ENCODE data around the gene PPP2R5D.
A peak's percentile ranks its signal among the peaks of the same experiment; 100 is the strongest.
"Not testable (repeated sequence)": the region's sequence is repeated elsewhere in the genome, so short reads cannot be mapped to it uniquely, and the experiment has no call there.

PPP2R5D gene

GRCh38 chr6:43037706-43038105, 53.3 kb downstream of the PPP2R5D start:
- DNase-seq (ENCODE audit: insufficient read length) (no peak), FAIRE-seq (no peak)
- TF ChIP-seq TAF1 (IDR thresholded peaks at IDR 0.05; ENCODE audit: borderline replicate concordance, low read depth, low read length) (no peak), POLR2AphosphoS5 (IDR thresholded peaks at IDR 0.05; ENCODE audit: low read depth, low read length) (no peak), POLR2A (IDR thresholded peaks at IDR 0.05; ENCODE audit: low read depth, low read length) (no peak)

GRCh38 chr6:43038727-43039126, 54.4 kb downstream of the PPP2R5D start:
- TF ChIP-seq POLR2A (IDR thresholded peaks at IDR 0.05; ENCODE audit: low read depth, low read length): no peak
- TF ChIP-seq POLR2AphosphoS5 (IDR thresholded peaks at IDR 0.05; ENCODE audit: low read depth, low read length): no peak
- no peak for TF ChIP-seq TAF1 (IDR thresholded peaks at IDR 0.05; ENCODE audit: borderline replicate concordance, low read depth, low read length)
- no peak for DNase-seq (ENCODE audit: insufficient read length)
- FAIRE-seq: no peak

- no peak for DNase-seq (ENCODE audit: insufficient read length)
- FAIRE-seq: no peak
- no peak for TF ChIP-seq TAF1 (IDR thresholded peaks at IDR 0.05; ENCODE audit: borderline replicate concordance, low read depth, low read length)
- TF ChIP-seq POLR2AphosphoS5 (IDR thresholded peaks at IDR 0.05; ENCODE audit: low read depth, low read length): no peak
- TF ChIP-seq POLR2A (IDR thresholded peaks at IDR 0.05; ENCODE audit: low read depth, low read length): no peak
Measured at GRCh38 chr6:43040542-43041257, 56.3 kb downstream of the PPP2R5D start.

- DNase-seq (ENCODE audit: insufficient read length); FAIRE-seq: not testable (repeated sequence)
Measured at GRCh38 chr6:43041475-43041874, 57.1 kb downstream of the PPP2R5D start.

- DNase-seq (ENCODE audit: insufficient read length) (no peak), FAIRE-seq (no peak)
- TF ChIP-seq POLR2A (IDR thresholded peaks at IDR 0.05; ENCODE audit: low read depth, low read length) (no peak), POLR2AphosphoS5 (IDR thresholded peaks at IDR 0.05; ENCODE audit: low read depth, low read length) (no peak), TAF1 (IDR thresholded peaks at IDR 0.05; ENCODE audit: borderline replicate concordance, low read depth, low read length) (no peak)
Measured at GRCh38 chr6:43043310-43043709, 58.9 kb downstream of the PPP2R5D start.

- FAIRE-seq: no peak
- no peak for DNase-seq (ENCODE audit: insufficient read length)
- TF ChIP-seq POLR2A (IDR thresholded peaks at IDR 0.05; ENCODE audit: low read depth, low read length) (no peak), POLR2AphosphoS5 (IDR thresholded peaks at IDR 0.05; ENCODE audit: low read depth, low read length) (no peak), TAF1 (IDR thresholded peaks at IDR 0.05; ENCODE audit: borderline replicate concordance, low read depth, low read length) (no peak)
Measured at GRCh38 chr6:43045371-43045930, 61.1 kb downstream of the PPP2R5D start.

- TF ChIP-seq TAF1 (IDR thresholded peaks at IDR 0.05; ENCODE audit: borderline replicate concordance, low read depth, low read length): no peak
- no peak for TF ChIP-seq POLR2AphosphoS5 (IDR thresholded peaks at IDR 0.05; ENCODE audit: low read depth, low read length)
- no peak for TF ChIP-seq POLR2A (IDR thresholded peaks at IDR 0.05; ENCODE audit: low read depth, low read length)
- FAIRE-seq (no peak), DNase-seq (ENCODE audit: insufficient read length) (no peak)
Measured at GRCh38 chr6:43047998-43048397, 63.6 kb downstream of the PPP2R5D start.

- no peak for FAIRE-seq
- TF ChIP-seq POLR2AphosphoS5 (IDR thresholded peaks at IDR 0.05; ENCODE audit: low read depth, low read length) (no peak), POLR2A (IDR thresholded peaks at IDR 0.05; ENCODE audit: low read depth, low read length) (no peak), TAF1 (IDR thresholded peaks at IDR 0.05; ENCODE audit: borderline replicate concordance, low read depth, low read length) (no peak)
- DNase-seq (ENCODE audit: insufficient read length): no peak
Measured at GRCh38 chr6:43050981-43051380, 66.6 kb downstream of the PPP2R5D start.

- TF ChIP-seq POLR2AphosphoS5 (IDR thresholded peaks at IDR 0.05; ENCODE audit: low read depth, low read length) (no peak), POLR2A (IDR thresholded peaks at IDR 0.05; ENCODE audit: low read depth, low read length) (no peak), TAF1 (IDR thresholded peaks at IDR 0.05; ENCODE audit: borderline replicate concordance, low read depth, low read length) (no peak)
- DNase-seq (ENCODE audit: insufficient read length) (no peak), FAIRE-seq (no peak)
Measured at GRCh38 chr6:43052225-43052841, 68.0 kb downstream of the PPP2R5D start.

- FAIRE-seq: no peak
- DNase-seq (ENCODE audit: insufficient read length): no peak
- TF ChIP-seq POLR2AphosphoS5 (IDR thresholded peaks at IDR 0.05; ENCODE audit: low read depth, low read length) (no peak), TAF1 (IDR thresholded peaks at IDR 0.05; ENCODE audit: borderline replicate concordance, low read depth, low read length) (no peak), POLR2A (IDR thresholded peaks at IDR 0.05; ENCODE audit: low read depth, low read length) (no peak)
Measured at GRCh38 chr6:43052842-43053544, 68.6 kb downstream of the PPP2R5D start.

GRCh38 chr6:43053545-43054205, 69.3 kb downstream of the PPP2R5D start, which contains the start of gene CUL7:
Gene CUL7 (minus strand): TSS chr6:43053851. CDS start chr6:43052788, 1,063 bp downstream.
- DNase-seq (ENCODE audit: insufficient read length) (peak; percentile 99), FAIRE-seq (peak; percentile 88)
- TF ChIP-seq POLR2A (IDR thresholded peaks at IDR 0.05; ENCODE audit: low read depth, low read length) (peak; percentile 92), POLR2AphosphoS5 (IDR thresholded peaks at IDR 0.05; ENCODE audit: low read depth, low read length) (peak; percentile 87; the same call in 1 of the 2 replicates), TAF1 (IDR thresholded peaks at IDR 0.05; ENCODE audit: borderline replicate concordance, low read depth, low read length) (peak; percentile 56; the same call in 1 of the 2 replicates)

Data from GM12892 (cell line).